Measurements from ENCODE around the gene GAK. TPM values are rescaled to one million over a fixed set of nuclear protein-coding genes. Genes with fewer than 3 reads are reported as not detected.
"Not testable (repeated sequence)": the region's sequence is repeated elsewhere in the genome, so short reads cannot be mapped to it uniquely, and the experiment has no call there.

The GAK gene
- total and polyA plus RNA-seq, 7 donors, result 40.8 to 494 (median 124) TPM

GRCh38 chr4:808860-809570 lies 123.1 kb downstream of the GAK start:
- H3K4me1 ChIP-seq, result no peaks in the 10 kb centered on the region
- no peak for DNase-seq
- H3K27ac ChIP-seq, result no peak overlapping the region
- H3K9me3 ChIP-seq, result no peaks in the 10 kb centered on the region
- 85 to 92% methylated on average over 30 of the region's 30 CpGs for WGBS, 2 donors
- H3K36me3 ChIP-seq, result no peaks in the 10 kb centered on the region
- H3K27me3 ChIP-seq, result peaks cover 0 to 9% (median 0%) of the 10 kb centered on the region in 3 donors
- TF ChIP-seq EP300 (IDR thresholded peaks at IDR 0.05) (no peak), POLR2A (IDR thresholded peaks at IDR 0.05) (no peak)
- H3K4me3 ChIP-seq, result no peak overlapping the region
- intact Hi-C loops (cut with DNase I), result no loop called here

DNA sequence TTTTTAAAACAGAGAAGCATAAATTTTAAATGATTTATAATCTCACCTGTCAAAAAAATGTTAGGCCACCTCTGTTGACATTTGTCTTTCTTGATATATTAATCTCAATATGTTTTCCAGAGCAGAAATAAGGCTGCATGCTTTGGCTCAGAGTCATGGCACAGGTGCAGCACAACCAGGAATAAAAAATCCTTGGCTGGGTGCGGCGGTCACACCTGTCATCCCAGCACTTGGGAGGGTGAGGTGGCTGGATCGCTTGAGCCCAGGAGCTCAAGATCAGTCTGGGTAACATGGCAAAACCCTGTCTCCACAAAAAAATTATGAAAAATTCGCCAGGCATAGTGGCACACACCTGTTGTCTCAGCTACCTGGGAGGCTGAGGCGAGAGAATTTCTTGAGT lies 124.3 kb downstream of the GAK start:
- Histone ChIP-seq H3K27me3 (peaks cover 0 to 15% (median 0%) of the 10 kb centered on the region in 3 donors), H3K9me3 (no peaks in the 10 kb centered on the region), H3K4me1 (no peaks in the 10 kb centered on the region), H3K4me3 (no peak overlapping the region), H3K27ac (no peak overlapping the region), H3K36me3 (no peaks in the 10 kb centered on the region)
- no peak for DNase-seq
- TF ChIP-seq CTCF (IDR thresholded peaks at IDR 0.05), result no peak
- TF ChIP-seq EP300 (IDR thresholded peaks at IDR 0.05), result no peak
- no peak for TF ChIP-seq POLR2AphosphoS5 (IDR thresholded peaks at IDR 0.05)
- TF ChIP-seq POLR2A (IDR thresholded peaks at IDR 0.05), result no peak
- WGBS, 2 donors, result 22 to 68% methylated on average over 5 of the region's 5 CpGs
- intact Hi-C loops (cut with DNase I), result no loop called here

DNA sequence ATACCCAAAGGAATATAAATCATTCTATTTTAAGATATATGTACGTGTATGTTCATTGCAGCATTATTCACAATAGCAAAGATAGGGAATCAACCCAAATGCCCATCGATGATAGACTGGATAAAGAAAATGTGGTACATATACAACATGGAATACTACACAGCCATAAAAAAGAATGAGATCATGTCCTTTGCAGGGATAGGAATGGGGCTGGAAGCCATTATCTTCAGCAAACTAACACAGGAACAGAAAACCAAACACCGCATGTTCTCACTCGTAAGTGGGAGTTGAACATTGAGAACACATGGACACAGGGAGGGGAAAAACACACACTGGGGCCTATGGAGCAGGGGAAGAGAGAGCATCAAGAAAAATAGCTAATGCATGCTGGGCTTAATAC lies 125.1 kb downstream of the GAK start:
- H3K36me3 ChIP-seq; DNase-seq; H3K4me3 ChIP-seq; intact Hi-C loops (cut with DNase I); H3K4me1 ChIP-seq; H3K27ac ChIP-seq; H3K9me3 ChIP-seq: not testable (repeated sequence)
- WGBS, 2 donors, result 89 to 93% methylated on average over 4 of the region's 4 CpGs
- H3K27me3 ChIP-seq, result peaks cover 0 to 15% (median 0%) of the 10 kb centered on the region in 3 donors

- no peak for DNase-seq
- TF ChIP-seq POLR2A (IDR thresholded peaks at IDR 0.05) (no peak), EP300 (IDR thresholded peaks at IDR 0.05) (no peak), POLR2AphosphoS5 (IDR thresholded peaks at IDR 0.05) (no peak), CTCF (IDR thresholded peaks at IDR 0.05) (no peak)
- Histone ChIP-seq H3K4me3 (no peak overlapping the region), H3K27ac (no peak overlapping the region), H3K9me3 (no peaks in the 10 kb centered on the region), H3K27me3 (peaks cover 0 to 15% (median 0%) of the 10 kb centered on the region in 3 donors), H3K4me1 (no peaks in the 10 kb centered on the region), H3K36me3 (no peaks in the 10 kb centered on the region)
- WGBS, 2 donors, result 74 to 86% methylated on average over 44 of the region's 44 CpGs
- intact Hi-C loops (cut with DNase I), result no loop called here
These were observed 127.3 kb downstream of the GAK start for GRCh38 chr4:804804-805203.

DNA sequence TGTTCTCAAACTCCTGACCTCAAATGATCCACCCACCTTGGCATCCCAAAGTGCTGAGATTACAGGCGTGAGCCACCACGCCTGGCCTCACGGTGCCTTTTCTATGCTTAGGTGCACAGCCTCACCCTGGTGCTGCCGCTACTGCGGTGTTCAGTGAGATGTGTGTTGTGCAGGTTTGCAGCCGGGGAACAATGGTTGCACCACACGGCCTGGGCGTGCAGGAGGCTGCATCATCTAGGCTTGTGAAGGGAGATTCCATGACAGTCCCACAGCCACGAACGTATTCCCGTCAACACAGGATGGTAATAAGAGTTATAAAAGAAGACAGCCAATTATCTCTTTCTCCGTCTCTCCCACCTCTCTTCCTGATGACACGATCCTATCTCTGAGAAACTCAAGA lies 128.2 kb downstream of the GAK start:
- no peak overlapping the region for H3K27ac ChIP-seq
- H3K36me3 ChIP-seq, result no peaks in the 10 kb centered on the region
- WGBS, 2 donors, result 91 to 93% methylated on average over 13 of the region's 13 CpGs
- H3K4me1 ChIP-seq, result no peaks in the 10 kb centered on the region
- no peak overlapping the region for H3K4me3 ChIP-seq
- intact Hi-C loops (cut with DNase I), result no loop called here
- no peaks in the 10 kb centered on the region for H3K9me3 ChIP-seq
- TF ChIP-seq CTCF (IDR thresholded peaks at IDR 0.05) (no peak), POLR2AphosphoS5 (IDR thresholded peaks at IDR 0.05) (no peak), POLR2A (IDR thresholded peaks at IDR 0.05) (no peak), EP300 (IDR thresholded peaks at IDR 0.05) (no peak)
- DNase-seq, result no peak
- peaks cover 0 to 15% (median 0%) of the 10 kb centered on the region in 3 donors for H3K27me3 ChIP-seq
